ENCODE results near the gene GTPBP3. TPM values are rescaled to one million over a fixed set of nuclear protein-coding genes. Genes with fewer than 3 reads are reported as not detected.

The GTPBP3 gene
- total RNA-seq, 4 donors from 2014 or later, result 15.9 to 59.4 (median 28.8) TPM

- H3K27ac ChIP-seq, result no peak overlapping the region
- peaks cover 0 to 68% (median 9%) of the 10 kb centered on the region in 3 donors for H3K36me3 ChIP-seq
- peaks cover 0 to 30% (median 11%) of the 10 kb centered on the region in 4 donors for H3K4me1 ChIP-seq
- no peaks in the 10 kb centered on the region for H3K9me3 ChIP-seq
- no peak for TF ChIP-seq POLR2A (IDR thresholded peaks at IDR 0.05)
- no peaks in the 10 kb centered on the region for H3K27me3 ChIP-seq
- no peak for DNase-seq (ENCODE audit: low spot score in 2 of 2)
- WGBS, 2 donors, result 89 to 94% methylated on average over 14 to 18 of the region's 19 CpGs
- H3K4me3 ChIP-seq, result no peak overlapping the region
These were observed 23.3 kb upstream of the GTPBP3 start for GRCh38 chr19:17314007-17314593.

GRCh38 chr19:17318966-17319365, 18.4 kb upstream of the GTPBP3 start:
- WGBS, 2 donors, result 69 to 75% methylated on average over 6 of the region's 6 CpGs
- H3K4me1 ChIP-seq, result peaks cover 0 to 17% (median 9%) of the 10 kb centered on the region in 4 donors

GRCh38 chr19:17319473-17320238, 17.7 kb upstream of the GTPBP3 start:
- no peak for TF ChIP-seq POLR2A (IDR thresholded peaks at IDR 0.05)
- TF ChIP-seq CTCF (IDR thresholded peaks at IDR 0.05), result no peak
- no peak for TF ChIP-seq EP300 (IDR thresholded peaks at IDR 0.05)
- no peaks in the 10 kb centered on the region for H3K27me3 ChIP-seq
- H3K36me3 ChIP-seq, result peaks cover 0 to 83% (median 21%) of the 10 kb centered on the region in 3 donors
- WGBS, 2 donors, result 88 to 90% methylated on average over 40 of the region's 40 CpGs
- no peak overlapping the region for H3K27ac ChIP-seq
- peaks cover 0 to 23% (median 14%) of the 10 kb centered on the region in 4 donors for H3K4me1 ChIP-seq
- no peaks in the 10 kb centered on the region for H3K9me3 ChIP-seq
- DNase-seq (ENCODE audit: low spot score in 2 of 2), result no peak
- no peak overlapping the region for H3K4me3 ChIP-seq

More at GRCh38 chr19:17318966-17319365, 18.4 kb upstream of the GTPBP3 start:
- H3K27me3 ChIP-seq, result no peaks in the 10 kb centered on the region
- no peak overlapping the region for H3K4me3 ChIP-seq
- no peak for TF ChIP-seq EP300 (IDR thresholded peaks at IDR 0.05)
- TF ChIP-seq POLR2A (IDR thresholded peaks at IDR 0.05), result no peak
- no peak for TF ChIP-seq CTCF (IDR thresholded peaks at IDR 0.05)
- peaks cover 0 to 84% (median 21%) of the 10 kb centered on the region in 3 donors for H3K36me3 ChIP-seq
- no peak for DNase-seq (ENCODE audit: low spot score in 2 of 2)
- H3K27ac ChIP-seq, result no peak overlapping the region
- H3K9me3 ChIP-seq, result no peaks in the 10 kb centered on the region

- DNase-seq (ENCODE audit: low spot score in 2 of 2), result no peak
- Histone ChIP-seq H3K9me3 (no peaks in the 10 kb centered on the region), H3K4me3 (no peak overlapping the region), H3K4me1 (peaks cover 0 to 29% (median 17%) of the 10 kb centered on the region in 4 donors), H3K27me3 (no peaks in the 10 kb centered on the region), H3K36me3 (peaks cover 0 to 87% (median 18%) of the 10 kb centered on the region in 3 donors), H3K27ac (no peak overlapping the region)
- WGBS, 2 donors, result 83 to 90% methylated on average over 2 to 9 of the region's 11 CpGs
- TF ChIP-seq CTCF (IDR thresholded peaks at IDR 0.05) (no peak), EP300 (IDR thresholded peaks at IDR 0.05) (no peak), POLR2A (IDR thresholded peaks at IDR 0.05) (no peak)
These were observed 16.9 kb upstream of the GTPBP3 start for GRCh38 chr19:17320435-17320834.

- 84% methylated on average over 12 to 17 of the region's 19 CpGs for WGBS, 2 donors
- TF ChIP-seq CTCF (IDR thresholded peaks at IDR 0.05) (no peak), EP300 (IDR thresholded peaks at IDR 0.05) (no peak), POLR2A (IDR thresholded peaks at IDR 0.05) (no peak)
- no peaks in the 10 kb centered on the region for H3K27me3 ChIP-seq
- no peak for DNase-seq (ENCODE audit: low spot score in 2 of 2)
- peak overlapping the region in 2 of 4 donors; percentile 19 to 52 for H3K27ac ChIP-seq
- H3K4me1 ChIP-seq, result peaks cover 0 to 44% (median 18%) of the 10 kb centered on the region in 4 donors
- peaks cover 0 to 84% (median 12%) of the 10 kb centered on the region in 3 donors for H3K36me3 ChIP-seq
- H3K9me3 ChIP-seq, result no peaks in the 10 kb centered on the region
- H3K4me3 ChIP-seq, result no peak overlapping the region
These were observed 15.5 kb upstream of the GTPBP3 start for GRCh38 chr19:17321655-17322489.

All from tibial nerve (tissue), 4 donors.